ENCODE measurements around the gene DXO.

GRCh38 chr6:31968326-31968725, 3.6 kb downstream of the DXO start:
- TF ChIP-seq CTCF (IDR thresholded peaks at IDR 0.05) (no peak), POLR2A (IDR thresholded peaks at IDR 0.05) (no peak)

Measured in lower leg skin (tissue), 3 donors.